SK-N-MC (cell line): ENCODE measurements around the gene RNU1-3.

Experiments
- FOXP2 ChIP-seq: optimal IDR thresholded peaks from 2 replicates; pipeline ENCODE3; 2011; ENCODE audit warnings: mild to moderate bottlenecking, moderate library complexity; ENCODE audit not compliant: insufficient read depth; ENCODE audit errors: extremely low read length, control extremely low read depth
- POLR2AphosphoS5 ChIP-seq: IDR thresholded peaks from 2 replicates; pipeline ENCODE4 v1.6.1; 2012; ENCODE audit warnings: mild to moderate bottlenecking, low read depth, low read length, borderline replicate concordance

- no peak for TF ChIP-seq FOXP2
- no peak for TF ChIP-seq POLR2AphosphoS5
Observed at GRCh38 chr1:16621300-16621658, 45.5 kb downstream of the RNU1-3 start.
